Activated CD4-positive, alpha-beta T cell treated with anti-CD3 and anti-CD28 coated beads, Interleukin-2, amount 50 U/mL, for 4 hours (primary cell): ENCODE measurements around the gene ANKRD39.
"Not testable (repeated sequence)": the region's sequence is repeated elsewhere in the genome, so short reads cannot be mapped to it uniquely, and the experiment has no call there.

Experiments used
- DNase-seq, 2 experiments: peaks; one replicate each; pipeline ENCODE4 v3.0.0-alpha.2; 2020

The ANKRD39 gene

DNA sequence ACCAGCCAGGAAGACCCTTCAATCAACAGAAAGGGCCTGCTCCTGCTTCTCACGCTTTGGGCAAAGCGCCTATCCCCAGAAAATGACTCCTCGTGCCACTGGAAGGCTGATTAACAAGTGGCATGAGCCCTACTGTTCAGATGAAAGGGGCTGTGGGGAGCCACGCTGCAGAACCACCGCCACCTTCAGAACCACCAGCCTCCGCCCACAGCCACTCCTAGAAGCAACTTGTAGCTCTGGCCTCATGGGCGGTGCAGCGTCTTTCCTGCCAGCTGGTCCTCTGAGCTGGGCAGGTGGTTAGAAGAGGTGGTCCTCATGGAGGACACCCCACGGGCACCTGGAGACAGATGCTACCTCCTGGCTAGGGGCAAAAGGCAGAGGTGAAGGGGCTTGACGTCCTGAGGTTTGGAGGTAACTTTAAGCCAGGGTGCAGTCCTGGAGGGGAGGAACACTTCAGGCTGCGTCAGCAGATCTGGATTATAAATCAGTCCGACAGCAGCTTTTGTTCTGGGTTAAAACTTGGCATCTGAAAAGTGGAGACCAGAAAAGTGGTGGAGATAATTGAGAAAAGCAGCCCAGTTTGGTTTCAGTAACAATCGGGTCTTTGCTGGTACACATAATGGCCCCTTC, 12.9 kb upstream of the ANKRD39 start:
- peak; percentile 52 to 54 for DNase-seq

DNA sequence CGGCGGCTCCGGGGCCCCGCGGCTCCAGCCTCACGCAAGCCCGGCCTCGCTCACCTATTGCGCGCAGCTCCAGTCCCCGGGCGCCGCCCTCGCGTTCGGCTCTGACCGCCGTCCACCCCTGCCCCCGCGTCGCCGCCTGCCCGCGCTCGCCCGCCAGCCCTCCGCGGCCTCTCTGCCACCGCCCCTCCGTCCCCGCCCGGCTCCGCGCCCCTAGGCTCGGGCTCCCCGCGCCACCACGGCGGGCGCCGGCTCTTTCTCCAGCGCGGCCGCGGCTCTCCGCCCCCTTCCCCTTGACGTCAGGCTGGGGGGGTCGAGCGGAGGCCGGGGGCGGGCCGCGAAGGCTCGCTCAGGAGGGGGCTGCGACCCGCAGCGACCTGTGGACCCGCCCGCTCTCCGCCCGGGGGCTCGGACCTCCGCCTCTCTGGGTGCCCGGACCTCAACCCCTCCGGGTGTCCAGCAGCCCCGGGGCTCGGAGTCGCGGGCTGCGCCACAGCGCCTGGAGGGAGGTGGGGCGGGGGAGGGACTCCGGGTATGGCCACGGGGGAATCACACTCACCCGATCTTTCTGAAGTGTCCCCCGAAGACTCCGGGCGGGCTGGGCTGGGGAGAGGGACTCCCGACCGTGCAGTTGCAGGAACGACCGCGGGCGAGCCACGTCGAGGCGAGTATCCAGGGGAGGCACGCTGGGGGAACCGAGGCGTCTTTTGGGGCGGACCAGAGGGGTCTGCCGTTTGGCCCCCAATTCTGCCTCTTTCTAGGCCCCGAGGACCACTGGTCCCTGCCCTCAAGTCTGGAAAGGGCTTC, 12.2 kb upstream of the ANKRD39 start, which contains the start of gene SEMA4C:
TSS of gene SEMA4C (minus strand) at position 259 of the 804 bp plus-strand sequence. CDS start 2,194 bp downstream, outside the sequence.
- DNase-seq: peak; percentile 44 to 50

DNA sequence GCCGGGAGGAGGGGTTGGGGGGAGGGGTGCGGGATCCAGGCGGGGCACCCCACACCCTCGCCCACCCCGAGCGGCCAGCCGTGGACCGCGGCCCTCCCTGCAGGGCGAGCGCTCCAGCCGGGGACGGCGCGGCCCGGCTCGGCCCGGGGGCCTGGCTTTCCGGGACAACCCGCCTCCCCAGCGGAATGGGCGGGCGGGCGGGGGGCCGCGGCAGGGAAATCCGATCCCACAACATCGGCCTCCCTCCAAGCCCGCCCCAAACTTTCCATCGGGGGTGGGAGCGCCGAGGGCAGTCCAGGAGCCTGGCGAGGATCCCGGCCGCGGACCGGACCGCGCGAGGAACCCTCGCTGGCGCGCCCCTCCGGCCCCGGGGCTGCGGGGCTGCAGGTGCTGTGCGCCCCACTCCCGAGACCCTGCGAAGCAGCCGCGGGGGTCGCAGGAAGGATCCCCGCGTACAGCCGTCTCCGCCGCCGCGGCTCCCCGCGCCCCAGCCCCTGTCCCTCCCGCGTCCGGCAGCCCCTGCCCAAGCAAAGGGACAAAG, 11.5 kb upstream of the ANKRD39 start:
- DNase-seq: no peak

DNA sequence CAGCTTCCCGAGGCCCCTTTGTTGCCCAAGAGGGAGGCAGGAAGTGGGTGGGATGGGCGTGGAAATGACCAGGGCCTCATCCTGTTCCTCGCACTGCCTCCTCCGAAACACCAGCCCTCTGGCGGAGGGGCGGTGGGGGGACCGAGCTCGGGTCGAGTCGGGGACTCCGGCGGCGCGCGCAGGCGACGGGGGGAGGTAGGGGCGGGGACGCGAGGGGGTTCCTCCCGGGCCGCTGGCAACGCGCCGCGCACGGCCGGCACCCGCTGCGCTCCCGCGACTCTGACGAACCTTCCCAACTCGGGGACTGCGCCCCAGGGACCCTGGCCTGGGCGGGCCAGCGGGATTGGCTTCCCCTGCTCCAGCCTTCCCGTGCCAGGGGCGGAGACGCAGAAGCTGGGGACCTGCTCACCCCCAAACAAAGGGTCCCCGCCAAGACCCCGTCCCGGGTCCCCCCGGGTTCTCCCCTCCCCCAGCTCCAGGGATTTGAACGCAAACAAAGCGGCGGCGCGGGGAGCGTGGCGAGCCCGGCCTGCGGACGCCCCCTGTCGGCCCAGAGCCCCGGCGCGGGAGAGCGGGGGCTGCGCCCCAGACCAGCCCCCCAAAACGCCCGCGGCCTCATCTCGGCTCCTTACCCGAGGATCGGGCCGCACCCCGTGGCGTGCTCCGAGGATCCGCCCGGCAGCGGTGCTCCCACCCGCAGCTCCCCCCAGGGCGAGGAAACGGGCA, 10.9 kb upstream of the ANKRD39 start:
- peak; percentile 26 to 35 for DNase-seq

DNA sequence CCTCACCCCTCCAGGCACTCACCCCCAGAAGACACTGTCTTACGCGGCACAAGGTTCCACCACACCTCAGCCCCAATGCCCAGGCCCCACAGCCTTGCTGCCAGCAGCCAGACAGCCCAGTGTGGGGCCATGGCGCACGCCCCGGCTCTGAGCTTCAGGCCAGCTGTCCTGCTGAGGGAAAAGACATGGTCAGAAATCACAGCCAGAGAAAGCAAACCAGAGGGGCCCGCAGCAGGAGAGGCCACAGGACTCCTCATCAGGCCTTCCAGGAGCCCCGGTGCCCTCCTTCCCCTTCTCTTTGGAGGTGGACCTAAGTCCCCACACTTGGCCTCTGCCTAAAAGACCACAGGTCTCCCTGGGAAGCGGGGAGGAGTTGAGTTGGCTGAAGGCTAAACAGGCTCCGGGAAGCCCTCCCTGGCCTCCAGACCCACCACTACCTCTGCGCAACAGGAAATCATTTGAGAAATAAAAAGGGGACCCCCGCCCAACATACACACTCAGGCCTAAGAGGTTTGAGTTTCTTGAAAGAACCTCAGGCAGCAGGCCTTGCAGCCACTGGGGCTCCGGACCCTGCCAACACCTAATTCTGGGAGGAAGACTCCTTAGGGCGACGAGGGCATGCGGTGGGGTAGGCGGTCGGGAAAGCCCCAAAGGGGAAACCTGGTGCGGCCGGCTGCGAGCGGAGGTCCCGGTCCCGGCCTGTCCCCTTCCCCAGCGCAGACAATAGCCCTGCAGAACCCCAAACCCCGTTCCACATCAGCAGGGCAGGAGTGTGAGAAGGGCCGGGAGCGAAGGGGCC, 10.1 kb upstream of the ANKRD39 start:
- no peak for DNase-seq

DNA sequence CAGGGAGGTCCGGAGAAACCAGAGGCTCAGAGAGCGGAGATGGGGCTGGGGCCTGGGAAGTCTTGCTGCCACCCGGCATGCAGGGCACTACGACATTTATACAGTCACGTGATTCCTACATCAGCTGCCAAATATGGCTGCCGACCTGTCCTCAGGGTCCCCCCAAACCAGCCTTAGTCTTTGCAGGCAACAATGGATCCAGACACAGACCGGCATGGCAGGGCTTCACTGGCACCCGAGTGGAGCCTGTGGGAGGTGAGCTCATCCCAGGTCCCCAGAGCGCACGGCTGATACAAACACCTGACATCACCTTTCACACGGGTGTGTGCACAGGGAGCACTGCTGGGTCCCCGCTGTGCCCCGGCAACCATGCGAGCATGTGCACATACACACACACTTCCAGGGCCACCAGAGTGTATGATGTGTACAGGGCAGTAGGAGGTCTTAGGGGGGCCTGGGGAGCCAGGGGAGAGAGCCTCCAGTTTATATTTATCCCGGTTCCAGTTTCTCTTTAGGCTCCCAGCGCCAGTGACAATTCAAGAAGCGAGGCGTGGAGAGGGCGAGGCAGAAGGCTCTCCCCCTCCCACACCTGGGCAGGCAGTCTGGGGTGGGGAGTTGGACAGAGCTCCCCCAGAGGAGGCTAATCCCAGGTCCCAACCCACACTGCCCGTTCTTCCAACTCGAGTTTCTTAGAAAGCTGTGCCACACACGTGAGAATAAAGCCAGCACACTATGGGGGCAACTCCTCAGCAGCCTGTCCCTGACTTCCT, 9.4 kb upstream of the ANKRD39 start:
- no peak for DNase-seq

DNA sequence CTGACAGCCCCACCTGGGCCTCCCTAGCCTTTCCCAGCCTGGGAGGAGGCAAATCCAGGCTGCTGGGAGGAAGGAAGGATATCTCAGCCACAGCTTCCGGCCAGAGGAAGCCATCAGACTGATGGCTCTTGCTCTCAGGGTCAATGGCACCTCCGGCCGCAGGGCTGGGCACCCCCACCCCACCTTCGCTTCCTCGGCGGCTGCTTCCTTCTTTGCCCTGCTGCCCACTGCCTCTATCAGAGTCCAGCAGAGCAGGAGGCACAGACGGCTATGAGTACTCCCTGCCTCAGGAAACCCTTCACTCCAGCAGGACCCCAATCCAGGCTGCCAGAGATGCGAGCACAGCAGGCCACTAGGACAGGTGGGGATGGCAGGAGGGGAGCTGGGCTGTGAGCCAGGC, 8.8 kb upstream of the ANKRD39 start:
- DNase-seq: no peak

DNA sequence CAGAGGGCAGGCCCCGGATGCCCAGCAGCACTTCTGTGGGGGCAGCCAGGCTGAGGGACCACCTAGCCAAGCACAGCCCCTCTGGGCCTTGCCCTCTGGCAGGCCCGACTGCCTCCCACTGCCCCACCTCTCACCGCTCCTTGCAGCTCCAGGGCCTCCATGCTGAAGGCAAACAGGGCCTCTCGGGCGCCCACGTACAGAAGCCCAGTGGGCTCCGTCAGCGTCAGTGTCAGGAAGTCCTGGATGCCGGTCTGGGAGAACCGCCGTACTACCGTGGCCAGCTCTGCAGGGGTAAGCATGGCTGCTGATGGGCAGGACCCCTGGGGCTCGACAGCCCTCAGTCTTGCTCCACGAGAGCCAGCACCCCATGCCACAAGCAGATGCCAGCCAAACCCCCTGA, 8.3 kb upstream of the ANKRD39 start:
- no peak for DNase-seq

DNA sequence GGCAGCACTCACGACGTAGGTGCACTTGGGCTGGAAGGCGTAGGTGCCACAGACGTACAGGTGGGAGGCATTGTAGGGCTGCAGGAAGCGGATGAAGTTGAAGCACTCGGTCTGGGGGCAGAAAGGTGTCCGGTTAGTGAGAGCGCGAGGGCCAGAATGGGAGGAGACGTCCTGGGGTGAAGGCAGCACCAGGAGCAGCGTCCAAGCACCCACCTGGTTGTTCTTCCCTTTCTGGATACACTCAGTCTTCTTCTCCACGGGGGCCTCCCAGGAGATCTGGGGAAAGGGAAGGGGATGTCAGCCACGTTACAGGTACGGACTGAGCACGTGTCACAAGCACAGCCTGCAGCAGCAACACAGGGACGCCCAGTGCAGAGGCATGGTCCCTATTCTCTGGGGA, 7.8 kb upstream of the ANKRD39 start:
- no peak for DNase-seq

DNA sequence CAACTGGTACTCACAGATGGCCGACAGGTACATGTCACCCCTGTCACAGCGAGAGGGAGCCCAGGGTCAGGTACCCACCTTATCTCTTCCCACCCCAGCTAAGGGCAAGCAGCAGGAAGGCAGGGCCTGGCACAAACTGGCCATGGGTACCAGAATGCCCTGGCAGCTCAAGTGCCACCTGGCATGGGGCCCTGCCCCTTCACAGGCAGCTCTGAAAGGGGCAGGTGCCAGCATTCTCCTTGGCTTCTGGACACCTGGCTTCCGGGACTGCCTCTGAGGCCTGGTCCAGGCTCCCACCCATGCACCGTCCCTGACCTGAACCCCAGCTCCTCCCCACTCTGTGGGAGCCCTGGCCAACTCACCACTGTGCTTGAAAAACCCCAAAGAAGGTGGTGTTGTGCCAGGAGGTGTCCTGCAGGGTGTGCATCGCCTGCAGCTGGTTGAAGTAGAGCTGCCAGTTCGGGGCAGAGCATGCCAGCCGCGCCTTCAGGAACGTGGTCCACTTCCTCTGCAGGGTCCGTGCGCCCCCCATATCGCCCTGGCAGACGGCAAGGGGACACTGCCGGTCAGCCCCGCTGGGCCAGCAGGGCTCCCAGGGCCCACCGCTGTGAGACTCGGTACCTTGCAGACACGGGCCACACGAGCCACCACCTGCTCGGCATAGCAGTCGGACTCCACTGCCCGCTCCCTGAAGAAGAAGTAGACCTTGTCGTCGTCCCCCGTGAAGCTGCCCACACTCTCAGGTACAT, 6.7 kb upstream of the ANKRD39 start:
- no peak for DNase-seq

DNA sequence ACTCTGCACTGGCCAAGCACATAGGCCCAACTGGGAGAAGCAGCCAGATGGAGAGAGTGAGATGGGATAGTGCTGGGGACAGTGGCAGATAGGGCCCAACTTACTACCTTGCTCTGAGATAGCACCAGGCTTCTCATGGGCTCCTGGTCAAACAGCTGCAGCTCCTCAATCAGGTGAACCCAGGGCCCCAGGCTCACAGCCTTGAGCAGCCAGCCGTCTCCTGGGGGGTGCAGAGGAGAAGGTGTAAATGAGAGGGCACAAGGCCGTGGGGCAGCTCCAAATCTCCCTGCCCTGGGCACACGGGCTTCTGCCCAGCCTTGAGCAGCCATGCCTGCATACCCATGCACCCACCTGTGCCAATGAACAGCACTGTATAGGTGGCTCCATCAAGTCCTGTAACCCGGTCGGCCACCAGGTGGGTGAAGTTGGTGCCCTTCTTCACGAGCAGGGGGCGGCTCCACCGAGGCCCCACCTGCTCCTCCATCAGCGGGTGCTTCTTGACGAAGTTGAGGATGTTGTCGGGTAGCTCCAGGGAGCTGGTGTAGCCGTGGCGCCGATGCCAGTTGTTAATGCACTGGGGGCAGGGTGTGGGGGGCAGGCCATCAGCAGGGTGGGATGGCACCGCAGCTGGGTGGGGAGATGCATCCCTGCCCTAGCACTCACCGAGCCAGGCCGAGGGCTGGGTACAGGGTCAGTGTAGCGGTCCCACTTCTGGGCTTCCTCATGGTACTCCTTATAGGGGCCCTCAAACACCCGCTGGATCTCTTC, 5.9 kb upstream of the ANKRD39 start:
- DNase-seq: no peak

DNA sequence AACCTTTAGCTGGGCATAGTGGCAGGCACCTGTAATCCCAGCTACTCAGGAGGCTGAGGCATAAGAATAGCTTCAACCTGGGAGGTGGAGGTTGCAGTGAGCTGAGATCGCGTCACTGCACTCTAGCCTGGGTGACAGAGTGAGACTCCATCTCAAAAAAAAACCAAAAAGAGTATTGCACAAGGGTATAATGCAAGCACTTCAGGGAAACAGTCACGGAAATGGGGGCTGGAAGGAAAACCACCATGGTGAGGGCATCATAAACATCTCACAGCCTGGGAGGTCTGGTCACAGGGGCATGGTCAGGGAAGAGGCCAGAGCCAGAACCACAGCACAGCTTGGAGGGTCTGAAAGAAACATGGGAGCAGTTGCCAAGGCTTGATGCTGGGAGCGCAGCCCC, 5.2 kb upstream of the ANKRD39 start:
- DNase-seq: not testable (repeated sequence)

DNA sequence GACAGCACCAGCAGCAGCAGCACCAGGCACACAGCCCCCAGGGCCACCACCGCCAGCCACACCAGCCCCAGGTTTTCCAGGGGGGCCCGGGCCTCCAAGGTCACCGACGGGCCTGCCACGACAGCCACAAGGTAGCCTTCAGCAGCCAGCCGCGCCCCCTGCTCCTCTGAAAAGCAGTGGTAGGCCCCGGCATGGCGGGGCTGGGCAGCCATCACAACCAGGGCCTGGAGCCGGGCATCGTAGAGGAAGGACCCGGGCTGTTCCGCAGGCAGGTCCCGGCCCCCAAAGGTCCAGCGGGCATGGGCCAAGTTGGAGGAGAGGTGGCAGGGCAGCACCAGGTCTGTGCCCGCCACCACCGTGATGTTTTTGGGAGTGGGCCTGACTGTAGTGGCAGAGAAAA, 3.3 kb upstream of the ANKRD39 start:
- no peak for DNase-seq

DNA sequence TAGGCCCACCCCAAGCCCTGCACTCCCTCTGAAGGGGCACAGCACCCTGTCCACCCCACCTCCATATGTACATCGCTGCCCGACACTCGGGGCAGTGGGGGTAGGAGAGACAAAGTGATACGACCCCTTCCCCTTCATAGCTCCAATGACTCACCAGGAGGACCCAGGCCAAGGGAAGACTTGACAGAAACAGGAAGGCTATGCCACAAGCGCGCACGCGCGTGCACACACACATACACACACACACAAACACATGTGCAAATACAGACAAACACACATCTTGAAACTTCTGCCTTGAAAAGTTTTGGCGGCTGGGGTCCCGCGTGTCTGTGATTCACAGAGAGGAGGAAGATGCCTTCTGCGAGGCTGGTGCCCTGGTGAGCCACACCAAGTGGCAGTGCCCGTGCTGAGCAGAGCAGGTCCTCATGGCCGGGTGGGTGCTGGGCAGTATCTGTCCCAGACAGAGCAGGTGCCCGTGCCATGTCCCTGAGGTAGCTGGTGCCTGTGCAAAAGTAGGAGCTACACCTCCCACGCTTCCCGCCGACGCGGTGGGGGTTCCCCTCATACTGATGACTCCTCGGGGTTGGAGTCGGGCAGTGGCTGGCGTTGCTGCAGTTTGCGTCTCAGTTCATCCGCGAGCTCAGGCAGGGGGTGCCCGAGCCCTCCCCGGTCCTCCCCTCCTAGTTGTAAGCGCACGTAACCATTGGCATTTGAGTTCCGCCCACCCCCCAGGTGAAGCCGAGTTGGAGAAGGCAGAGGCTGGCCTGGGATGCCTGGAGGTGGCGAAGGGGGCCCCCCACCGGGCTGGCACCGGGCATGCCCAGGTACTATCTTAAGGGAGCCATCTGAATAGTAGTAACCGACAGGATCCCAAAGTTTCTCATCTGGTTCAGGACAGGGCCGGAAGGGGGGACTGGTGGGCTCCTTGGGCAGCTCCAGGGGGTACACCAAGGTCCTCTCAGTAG, 2.5 kb upstream of the ANKRD39 start:
- peak; percentile 43 to 51 for DNase-seq

DNA sequence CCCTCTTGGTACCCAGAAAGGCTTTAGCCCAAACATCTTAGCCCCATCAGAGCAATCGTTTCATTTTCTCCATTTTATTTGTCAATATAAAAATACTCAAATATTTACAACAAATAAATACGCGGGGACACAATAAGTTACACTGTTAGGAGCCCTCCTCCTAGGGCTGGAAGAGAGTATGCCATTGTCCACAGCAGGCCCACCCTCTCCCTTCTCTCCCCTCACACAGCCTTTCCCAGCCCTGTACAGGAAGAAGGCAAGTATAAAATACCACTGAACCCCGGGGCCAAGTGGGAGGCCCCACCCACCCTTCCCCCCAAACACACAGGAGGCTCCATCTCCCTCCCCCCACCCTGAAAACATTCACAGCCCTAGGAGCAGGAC, 1.9 kb upstream of the ANKRD39 start:
- no peak for DNase-seq

DNA sequence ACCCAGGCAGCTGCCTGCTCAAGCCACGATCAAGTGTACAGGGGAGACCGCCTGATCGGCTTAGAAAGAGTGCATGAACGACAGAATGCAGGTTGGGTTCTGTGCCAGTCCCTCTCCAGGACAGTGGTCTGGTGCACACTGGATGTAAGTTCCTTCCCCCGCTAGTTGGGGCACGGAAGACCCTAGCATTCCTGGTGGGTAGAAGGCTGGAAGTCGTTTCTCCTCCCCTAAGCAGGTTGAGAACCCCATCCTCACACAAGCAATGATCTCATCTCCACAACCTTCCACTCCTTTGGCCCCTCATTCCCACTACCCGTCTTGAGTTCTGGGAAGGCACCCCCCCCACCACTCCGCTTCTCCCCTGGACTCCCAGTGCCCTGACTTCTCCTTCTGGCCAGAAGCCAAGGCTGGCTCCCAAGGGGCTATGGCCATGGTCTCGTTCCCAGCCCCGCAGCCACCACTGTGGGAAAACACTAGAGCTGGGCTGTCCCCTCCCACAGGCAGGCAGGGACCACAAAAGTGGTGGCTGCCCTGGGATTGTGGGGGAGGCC, 1.4 kb upstream of the ANKRD39 start:
- no peak for DNase-seq

DNA sequence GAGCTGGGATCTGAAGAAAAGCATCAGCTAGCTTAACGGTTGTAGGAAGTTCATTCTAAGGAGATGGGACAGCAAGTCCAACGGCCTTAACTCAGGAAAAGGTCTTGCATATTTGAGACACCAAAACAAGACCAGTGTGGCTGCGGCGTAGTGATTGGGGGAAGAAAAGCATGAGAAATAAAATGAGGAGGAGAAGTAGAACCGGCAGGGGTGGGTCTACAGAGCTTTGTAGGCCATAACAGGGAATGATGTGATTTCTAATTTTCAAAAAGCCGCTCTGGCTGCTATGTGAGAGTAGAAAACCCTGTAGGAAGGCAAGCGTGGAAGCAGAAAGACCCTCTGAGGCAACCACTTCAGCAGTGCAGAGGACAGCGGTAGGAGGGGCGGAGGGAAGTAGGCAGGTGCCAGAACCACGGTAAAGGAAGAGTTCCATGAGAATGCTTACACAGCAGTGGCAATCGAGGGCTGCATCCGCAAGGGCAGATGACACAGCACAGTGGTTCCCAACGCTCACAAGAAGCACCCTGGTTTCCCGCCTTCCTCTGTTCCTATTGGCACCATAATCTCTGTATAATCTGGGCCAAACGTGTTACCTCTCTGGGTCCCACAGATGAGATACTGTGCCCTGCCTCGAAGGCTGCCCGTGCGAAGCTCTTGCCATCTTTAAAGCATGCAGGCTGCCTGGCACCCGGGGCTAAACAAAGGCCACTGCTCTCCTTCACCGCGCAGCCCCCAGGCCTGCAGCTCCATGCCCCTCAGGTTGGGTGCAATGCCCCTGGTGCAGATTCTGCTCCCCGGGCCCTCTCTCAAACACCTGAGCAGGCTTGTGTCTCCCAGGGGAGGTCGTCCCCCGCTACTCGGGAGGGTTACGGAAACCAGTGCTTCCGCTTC, 795 bp downstream of the ANKRD39 start:
- DNase-seq: no peak

DNA sequence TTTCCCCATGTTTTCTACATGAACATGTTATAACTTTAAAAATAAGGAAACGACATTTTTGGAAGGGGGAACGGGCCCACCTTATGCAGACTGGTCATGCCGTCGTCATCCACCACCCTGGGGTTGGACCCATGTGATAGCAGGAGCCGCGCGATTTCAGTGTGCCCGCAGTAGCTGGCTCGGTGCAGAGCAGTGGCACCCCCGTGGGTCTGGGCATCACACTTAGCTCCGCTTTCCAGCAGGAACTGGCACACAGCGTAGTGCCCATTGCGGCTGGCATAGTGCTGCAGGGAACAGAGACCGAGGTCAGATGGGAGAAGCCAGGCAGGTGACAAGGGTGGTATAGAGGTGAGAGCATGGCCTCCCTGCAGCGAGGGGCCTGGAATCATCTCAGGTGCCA, 4.5 kb downstream of the ANKRD39 start:
- DNase-seq: no peak
